Amniotic epithelial cell (primary cell): Measurements from ENCODE around the gene NTHL1.

Experiments
- DNase-seq: peaks from one replicate; pipeline ENCODE4 v3.0.0-alpha.2; 2010; ENCODE audit warnings: low read depth

Gene NTHL1

DNA sequence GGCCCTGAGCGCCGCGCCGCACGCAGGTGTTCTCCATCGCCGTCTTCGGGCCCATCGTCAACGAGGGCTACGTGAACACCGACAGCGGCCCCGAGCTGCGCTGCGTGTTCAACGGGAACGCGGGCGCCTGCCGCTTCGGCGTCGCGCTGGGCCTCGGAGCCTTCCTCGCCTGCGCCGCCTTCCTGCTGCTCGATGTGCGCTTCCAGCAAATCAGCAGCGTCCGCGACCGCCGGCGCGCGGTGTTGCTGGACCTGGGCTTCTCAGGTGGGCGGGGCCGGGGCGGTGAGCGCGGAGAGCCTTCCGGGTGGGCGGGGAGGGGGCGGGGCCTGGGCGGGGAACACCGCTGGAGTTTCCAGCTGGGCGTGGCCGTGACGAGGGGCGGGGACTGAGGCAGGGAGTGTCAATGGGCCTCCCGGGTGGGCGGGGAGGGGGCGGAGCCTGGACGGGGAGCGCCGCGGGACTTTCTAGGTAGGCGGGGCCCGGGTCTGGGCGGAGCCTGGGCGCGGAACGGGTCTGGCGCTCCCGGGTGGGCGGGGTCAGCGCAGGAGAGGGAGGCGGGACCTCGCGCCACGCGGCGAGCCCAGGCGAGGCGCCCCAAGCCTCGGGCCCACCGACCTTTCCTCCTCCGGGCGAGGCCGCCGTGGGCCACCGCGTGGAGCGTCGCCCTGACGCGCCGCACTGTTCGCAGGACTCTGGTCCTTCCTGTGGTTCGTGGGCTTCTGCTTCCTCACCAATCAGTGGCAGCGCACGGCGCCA, 55.5 kb downstream of the NTHL1 start:
- peak; percentile 83 for DNase-seq

DNA sequence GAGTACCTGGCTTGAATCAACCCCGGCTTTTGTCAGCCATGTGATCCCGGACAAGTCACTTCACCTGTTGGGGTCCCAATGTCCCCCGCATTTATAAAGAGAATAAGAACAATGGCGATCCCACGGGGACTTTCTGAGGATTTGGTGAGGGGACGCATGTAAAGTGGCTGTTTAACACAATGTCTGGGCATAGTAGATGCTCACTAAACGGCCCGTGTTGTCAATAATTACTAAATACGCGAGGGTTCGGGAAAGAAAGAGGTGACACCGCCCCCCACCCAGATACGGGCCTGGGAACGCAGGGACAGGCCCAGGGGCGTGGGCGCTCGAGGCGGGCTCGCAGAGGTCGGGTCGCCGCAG, 56.1 kb downstream of the NTHL1 start:
- DNase-seq: no peak

DNA sequence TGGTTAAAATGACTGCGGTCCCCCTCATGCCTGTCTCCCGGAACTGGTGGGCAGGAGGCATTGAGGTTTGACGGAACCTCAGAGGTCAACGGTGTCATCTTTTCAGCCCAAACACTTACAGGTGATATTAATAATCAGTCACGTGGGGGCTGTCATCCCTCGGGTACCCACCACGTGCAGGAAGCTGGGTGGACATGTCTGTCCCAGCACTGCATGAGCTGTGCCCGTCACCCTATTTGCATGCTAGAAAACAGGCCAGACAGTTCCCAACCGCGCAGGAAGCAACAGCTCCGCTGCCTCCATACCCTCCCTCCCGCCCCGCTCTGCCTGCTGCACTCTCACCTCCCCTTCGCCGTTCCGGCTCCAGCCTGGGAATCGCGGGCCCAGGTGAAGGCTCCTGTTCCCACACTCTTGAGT, 56.5 kb downstream of the NTHL1 start:
- DNase-seq: no peak

DNA sequence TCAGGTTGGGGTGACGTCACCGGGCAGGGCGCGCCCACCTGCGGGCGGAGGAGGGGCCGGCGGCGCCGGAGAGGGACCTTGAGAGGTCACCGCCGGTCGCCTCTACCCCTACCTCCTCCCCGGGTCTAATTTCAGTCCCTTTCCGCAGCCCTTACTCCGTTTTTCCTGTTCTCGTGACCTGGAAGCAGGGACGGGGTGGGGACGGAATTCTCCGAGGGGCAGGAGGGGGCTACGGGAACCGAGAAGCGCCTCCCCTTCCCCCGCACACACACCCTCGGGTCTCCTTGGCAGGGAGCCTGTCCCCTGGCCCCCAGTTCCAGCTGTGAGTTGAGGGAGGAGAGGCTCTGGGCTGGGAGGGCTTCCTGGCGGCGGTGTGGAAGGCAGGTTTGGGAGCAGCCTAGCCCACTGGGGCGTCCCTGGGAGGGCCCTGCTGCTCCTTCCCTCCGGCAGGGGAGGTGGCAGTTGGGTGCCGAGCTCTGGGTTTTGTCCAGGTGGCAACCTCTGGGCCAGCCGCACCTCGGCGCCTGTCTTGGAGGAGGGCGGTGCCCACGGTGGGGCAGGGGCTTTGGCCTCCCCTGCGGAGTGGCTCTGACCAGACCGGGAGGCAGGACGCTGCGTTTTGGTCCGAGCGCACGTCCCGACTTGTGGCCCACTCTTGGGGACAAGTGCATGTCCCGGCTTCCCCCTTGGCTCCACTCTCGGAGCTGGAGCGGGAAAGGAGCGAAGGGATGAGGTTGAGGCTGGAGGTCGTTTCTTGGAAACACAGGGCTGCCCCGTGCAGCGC, 57.1 kb downstream of the NTHL1 start:
- no peak for DNase-seq

DNA sequence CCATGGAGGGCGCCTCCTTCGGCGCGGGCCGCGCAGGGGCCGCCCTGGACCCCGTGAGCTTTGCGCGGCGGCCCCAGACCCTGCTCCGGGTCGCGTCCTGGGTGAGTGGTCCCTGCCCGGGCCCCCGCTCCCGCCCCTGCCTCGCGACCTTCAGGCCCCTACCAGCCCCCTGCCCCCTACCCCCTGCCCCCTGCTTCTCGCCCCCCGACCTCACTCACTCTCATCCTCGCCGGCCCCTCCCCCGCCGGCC, 57.6 kb downstream of the NTHL1 start:
- DNase-seq: no peak
